ENCODE data around the gene ULK4.
"Not testable (repeated sequence)": the region's sequence is repeated elsewhere in the genome, so short reads cannot be mapped to it uniquely, and the experiment has no call there.

ULK4 gene

GRCh38 chr3:41503998-41504623 lies 457.8 kb downstream of the ULK4 start:
- no peak for DNase-seq (ENCODE audit: low read depth in 2 of 2)

DNA sequence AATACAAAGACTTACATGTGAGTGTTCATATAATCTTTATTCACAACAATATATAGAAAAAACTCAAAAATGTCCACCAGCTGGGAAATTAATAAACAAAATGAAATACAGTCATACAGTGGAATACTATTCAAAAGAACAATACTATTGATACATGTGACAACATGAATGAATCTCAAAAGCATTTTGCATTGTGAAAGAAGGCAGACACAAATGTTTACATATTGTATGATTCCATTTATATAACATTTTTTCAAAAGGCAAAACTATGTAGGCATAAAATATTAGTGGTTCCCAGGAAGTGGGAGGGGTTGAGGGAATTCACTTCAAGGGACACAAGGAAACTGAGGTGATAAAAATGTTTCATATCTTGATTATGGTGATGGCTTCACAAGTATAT lies 459.4 kb downstream of the ULK4 start:
- DNase-seq (ENCODE audit: low read depth in 2 of 2) = no peak

- DNase-seq (ENCODE audit: low read depth in 2 of 2) = peak; percentile 19 to 31
These were observed 459.9 kb downstream of the ULK4 start for GRCh38 chr3:41502023-41502422.

DNA sequence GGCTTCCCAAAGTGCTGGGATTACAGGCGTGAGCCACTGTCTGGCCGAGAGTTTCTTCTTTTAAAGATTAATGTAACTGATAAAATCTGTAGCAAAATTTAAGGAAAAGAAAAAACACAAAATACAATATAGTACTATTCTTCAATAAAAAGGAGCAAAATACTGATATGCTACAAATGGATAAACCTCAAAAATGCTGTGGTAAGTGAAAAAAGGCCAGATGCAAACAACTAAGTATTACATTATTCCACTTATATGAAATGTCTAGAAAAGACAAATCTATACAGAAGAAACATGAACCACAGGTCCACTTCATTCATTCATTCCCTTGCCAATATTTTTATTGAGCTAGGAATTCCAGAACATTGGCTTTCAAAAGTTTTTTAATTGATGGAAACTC lies 463.1 kb downstream of the ULK4 start:
- no peak for DNase-seq (ENCODE audit: low read depth in 2 of 2)

DNA sequence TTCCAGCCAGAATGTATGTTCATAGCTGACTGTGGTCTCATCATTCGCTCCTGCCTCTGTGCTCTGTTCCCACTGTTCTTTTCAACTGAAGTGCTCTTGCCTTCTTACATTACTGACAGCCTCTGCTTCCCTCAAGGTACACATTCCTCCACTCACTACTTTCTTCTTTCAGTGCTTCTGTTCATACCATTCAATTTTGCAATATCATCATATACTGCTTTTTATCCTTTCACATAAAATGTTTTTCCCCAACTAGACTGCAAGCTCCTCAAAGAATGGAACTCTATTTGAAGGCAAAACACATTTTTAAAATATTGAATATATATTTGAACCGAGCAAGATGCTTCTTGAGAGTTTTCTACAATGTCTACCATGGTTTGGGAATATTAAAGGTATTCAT lies 471.5 kb downstream of the ULK4 start:
- no peak for DNase-seq (ENCODE audit: low read depth in 2 of 2)

DNA sequence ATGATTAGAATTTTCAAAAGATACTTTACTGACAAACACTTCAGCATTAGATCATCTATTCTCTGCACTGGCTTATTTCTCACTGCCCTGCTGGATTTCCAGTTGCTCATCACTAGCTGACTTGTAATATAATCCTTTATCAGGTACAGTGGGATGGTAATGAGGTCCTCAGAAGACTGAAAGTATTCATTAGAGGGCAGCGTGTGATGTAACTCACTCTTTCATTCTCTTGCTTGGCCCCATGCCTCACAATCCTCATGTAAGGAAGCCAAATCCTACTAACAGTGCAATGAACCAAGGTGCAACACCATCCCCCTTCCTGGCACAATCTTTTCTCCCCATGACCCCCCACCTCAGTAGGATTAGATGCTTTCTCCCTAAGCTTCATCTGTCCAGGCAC lies 472.7 kb downstream of the ULK4 start:
- DNase-seq (ENCODE audit: low read depth in 2 of 2) = no peak

DNA sequence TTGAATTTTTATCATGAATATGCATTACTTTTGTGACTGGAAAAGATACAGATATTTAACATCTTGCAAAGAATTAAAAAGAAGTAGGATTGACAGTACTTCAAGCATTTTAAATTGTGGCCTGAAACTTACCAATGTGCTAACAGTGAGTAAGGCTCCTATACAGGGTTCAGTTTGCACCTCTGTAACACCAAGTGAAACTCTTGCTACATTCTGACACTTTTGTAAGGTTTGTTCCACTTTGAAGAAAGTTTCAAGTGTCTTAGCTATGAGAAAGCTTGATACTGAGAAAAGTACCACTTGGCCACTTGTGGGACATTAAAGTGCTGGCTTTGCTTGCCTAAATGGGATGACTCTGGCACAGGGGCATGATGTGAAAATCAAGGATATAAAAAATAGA lies 473.4 kb downstream of the ULK4 start:
- no peak for DNase-seq (ENCODE audit: low read depth in 2 of 2)

DNA sequence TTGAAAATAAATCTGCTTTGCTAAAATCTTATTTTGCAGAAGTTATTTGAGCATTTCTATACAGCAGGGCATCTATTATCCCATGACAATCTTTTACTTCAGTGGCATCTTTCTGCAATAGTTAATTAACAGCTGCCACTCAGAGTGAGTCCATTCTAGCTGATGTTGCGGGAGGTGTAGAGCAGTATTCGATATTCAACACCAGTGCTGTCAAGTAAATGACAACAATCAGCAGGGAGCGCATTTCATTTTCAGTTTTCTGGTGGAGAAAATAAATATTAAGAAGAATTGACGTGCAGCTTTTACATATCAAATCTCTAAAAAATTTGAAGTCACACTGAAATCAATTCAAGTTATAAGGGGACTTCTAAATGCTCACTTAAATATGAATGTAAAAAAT lies 476.4 kb downstream of the ULK4 start:
- DNase-seq (ENCODE audit: low read depth in 2 of 2) = no peak

DNA sequence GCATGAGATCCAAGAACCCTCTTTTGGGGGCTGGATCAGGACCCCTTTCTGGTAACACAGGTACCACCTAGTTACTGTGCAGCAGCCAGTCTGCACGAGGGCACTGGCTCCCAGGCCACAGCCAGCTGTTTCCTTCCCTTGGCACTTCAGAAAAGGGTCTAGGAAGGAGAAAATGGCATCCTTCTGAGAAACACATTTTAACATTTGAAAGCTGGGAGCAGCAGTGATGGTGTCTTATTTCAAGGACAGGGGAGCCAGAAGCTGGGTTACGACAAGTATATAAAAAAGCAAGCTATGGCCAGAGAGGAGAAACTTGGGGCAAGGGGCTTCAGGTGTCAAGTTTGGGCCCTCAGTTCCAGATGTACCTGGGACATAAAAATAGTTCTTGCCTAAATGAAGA lies 479.8 kb downstream of the ULK4 start:
- DNase-seq (ENCODE audit: low read depth in 2 of 2) = no peak

- DNase-seq (ENCODE audit: low read depth in 2 of 2) = no peak
These were observed 483.6 kb downstream of the ULK4 start for GRCh38 chr3:41478278-41478677.

DNA sequence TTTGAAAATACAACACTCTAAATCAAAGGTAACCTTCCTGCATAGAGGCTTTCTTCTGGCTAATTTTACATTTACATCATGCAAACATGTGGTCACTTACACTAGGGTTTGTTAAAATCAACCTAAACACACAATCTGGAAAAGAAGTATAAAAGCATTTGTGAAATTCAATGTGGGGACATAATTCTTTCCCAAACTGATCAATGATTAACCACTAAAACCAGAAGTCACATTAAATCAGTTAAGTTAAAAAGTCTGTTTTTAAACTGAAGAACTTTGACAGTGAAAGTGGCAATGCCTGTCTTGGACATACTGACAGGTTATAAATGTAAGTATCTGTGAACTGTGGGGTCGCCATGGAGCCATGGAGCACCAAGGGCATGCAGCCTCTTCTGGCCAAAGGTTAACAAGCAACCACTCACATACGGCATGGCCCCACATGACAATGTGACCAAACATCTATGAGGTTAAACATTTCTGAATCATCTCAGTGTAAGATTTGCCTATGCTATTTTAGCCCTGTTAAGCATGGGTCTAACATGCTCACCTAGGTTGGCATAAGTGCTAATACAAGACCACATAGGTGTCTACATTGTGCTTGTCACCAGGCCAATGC lies 484.4 kb downstream of the ULK4 start:
- DNase-seq (ENCODE audit: low read depth in 2 of 2) = no peak

GRCh38 chr3:41469083-41469482 lies 492.8 kb downstream of the ULK4 start:
- DNase-seq (ENCODE audit: low read depth in 2 of 2) = no peak

DNA sequence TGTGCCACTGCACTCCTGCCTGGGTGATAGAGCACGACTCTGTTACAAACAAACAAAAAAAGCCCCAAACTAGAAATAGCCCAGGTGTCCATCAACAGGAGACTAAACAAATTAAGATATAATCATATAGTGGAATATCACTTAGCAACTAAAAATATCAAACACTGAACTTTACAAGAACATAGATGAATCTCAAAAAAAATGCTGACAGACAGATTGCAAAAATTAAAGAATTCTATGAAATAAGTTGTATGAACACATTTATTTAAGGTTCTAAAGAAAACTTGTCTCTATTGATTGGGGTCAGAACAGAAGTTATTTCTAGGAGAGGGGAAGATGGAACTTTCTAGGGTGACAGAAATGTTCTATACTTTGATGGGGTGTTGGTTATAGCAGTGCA lies 494.4 kb downstream of the ULK4 start:
- DNase-seq (ENCODE audit: low read depth in 2 of 2) = no peak

DNA sequence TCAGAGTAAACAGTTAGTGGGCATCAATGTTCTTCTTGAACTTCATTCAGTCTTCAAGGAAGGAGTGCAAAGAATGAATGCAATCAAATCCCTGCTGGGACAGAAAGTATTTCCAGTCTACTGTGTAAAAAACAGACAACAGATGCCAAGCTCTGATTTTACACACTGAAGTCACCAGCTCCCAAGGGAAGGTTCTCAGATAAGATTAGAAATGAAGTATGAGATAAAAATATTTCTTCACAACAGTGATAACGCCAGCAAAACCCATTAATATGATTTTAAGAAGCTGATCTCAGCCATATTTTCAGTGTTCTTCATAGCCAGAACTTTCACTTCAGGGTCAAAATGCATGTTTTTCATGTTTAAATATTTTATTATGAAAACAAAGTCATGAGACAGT lies 497.0 kb downstream of the ULK4 start:
- DNase-seq (ENCODE audit: low read depth in 2 of 2) = no peak

GRCh38 chr3:41464401-41464800 lies 497.5 kb downstream of the ULK4 start:
- no peak for DNase-seq (ENCODE audit: low read depth in 2 of 2)

DNA sequence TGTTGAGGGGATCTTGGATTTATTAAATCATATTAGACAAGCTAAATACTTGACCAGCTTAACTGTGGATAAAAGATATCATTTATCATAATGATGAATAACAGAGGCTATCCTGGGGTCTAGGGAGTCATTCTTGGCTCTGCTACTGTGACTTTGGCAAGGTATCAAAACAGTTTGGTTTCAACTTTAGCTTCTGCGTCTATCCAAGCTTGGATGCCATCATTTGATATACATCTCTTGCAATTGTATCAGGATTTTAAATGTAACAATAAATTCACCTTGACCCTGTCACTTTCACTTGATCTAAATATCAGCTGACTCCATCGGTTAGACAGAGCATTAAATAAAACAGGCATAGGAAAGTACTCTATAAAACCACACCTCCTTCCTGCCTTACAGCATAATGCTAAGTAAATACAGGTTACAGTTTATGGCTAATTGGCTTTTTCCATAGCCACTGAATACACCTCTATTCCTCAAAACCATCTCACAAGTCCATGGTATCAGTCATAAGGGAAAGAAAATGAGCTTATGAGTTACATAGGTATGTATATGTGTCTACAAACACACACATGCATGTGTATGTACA lies 499.7 kb downstream of the ULK4 start:
- DNase-seq (ENCODE audit: low read depth in 2 of 2) = no peak

DNA sequence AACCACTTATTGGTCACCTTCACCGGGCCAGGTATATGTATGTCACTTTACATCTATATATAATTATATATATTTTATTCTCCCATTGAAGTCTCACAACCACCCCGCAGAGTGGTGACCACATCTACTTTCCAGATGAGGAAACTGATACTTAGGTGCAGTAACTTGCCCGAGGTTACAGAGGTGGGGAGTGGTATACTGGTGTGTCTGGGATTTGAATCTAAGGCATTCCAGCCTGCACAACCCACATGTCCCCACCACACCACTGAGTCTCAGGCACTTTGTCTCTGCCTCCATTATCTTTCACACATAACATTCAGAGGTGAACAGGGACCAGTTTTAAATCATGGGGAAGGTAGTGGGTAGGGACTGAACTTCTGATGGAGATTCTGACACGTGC lies 501.2 kb downstream of the ULK4 start:
- DNase-seq (ENCODE audit: low read depth in 2 of 2) = no peak

- no peak for DNase-seq (ENCODE audit: low read depth in 2 of 2)
These were observed 504.7 kb downstream of the ULK4 start for GRCh38 chr3:41457176-41457575.

- no peak for DNase-seq (ENCODE audit: low read depth in 2 of 2)
These were observed 505.7 kb downstream of the ULK4 start for GRCh38 chr3:41456162-41456561.

- not testable (repeated sequence) for DNase-seq (ENCODE audit: low read depth in 2 of 2)
These were observed 508.3 kb downstream of the ULK4 start for GRCh38 chr3:41453618-41454017.

- no peak for DNase-seq (ENCODE audit: low read depth in 2 of 2)
These were observed 511.3 kb downstream of the ULK4 start for GRCh38 chr3:41450416-41451231.

- DNase-seq (ENCODE audit: low read depth in 2 of 2) = no peak
These were observed 513.5 kb downstream of the ULK4 start for GRCh38 chr3:41448396-41448795.

DNA sequence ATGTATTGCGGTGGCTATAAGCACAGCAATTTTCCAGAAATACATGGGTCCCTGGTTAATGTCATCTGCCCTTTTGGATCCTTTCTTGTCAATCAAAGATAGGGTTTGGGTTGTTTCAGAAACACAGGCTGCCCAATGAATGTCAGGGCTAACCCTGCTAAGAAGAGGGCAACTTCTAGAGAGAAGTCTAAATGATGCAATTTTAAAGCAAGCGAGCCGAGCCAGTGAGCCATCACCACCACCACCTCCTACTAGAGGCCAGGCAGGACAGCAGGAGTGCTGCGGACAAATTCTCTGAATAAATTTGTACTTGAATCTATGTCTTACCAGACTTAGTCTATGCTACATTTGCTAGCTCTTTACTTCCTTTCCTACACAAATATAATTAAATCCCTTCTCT lies 514.2 kb downstream of the ULK4 start:
- no peak for DNase-seq (ENCODE audit: low read depth in 2 of 2)
